DND-41 (cell line): Measurements from ENCODE around the gene ALG8.
A peak's percentile ranks its signal among the peaks of the same experiment; 100 is the strongest.

ENCODE experiments used
- ATAC-seq: fragments of 200-7000 bp; cut with Tn5 transposase; 3 replicates; pipeline ENCODE4 v1.9.1; 2021; ENCODE audit warnings: low read depth; ENCODE audit not compliant: insufficient read depth
- DNase-seq: peaks from one replicate; pipeline ENCODE4 v3.0.0-alpha.2; 2020
- H2AFZ ChIP-seq: 2 replicates; pipeline ENCODE4 v1.6.0; 2012; ENCODE audit warnings: low read depth, low read length
- H3K27ac ChIP-seq: 2 replicates; pipeline ENCODE4 v1.5.1; 2012; ENCODE audit warnings: low read length, inconsistent platforms
- H3K27me3 ChIP-seq: fragments of 200-600 bp; sonication (generic); 2 replicates; pipeline ENCODE4 v1.6.0; 2012; ENCODE audit warnings: low read length, mild to moderate bottlenecking, inconsistent platforms; ENCODE audit not compliant: insufficient read depth, poor library complexity
- H3K36me3 ChIP-seq: 2 replicates; pipeline ENCODE4 v1.5.1; 2012; ENCODE audit warnings: low read length, inconsistent platforms; ENCODE audit not compliant: insufficient read depth
- H3K4me1 ChIP-seq: 2 replicates; pipeline ENCODE4 v1.5.1; 2012; ENCODE audit warnings: mild to moderate bottlenecking, low read length; ENCODE audit not compliant: insufficient read depth
- H3K4me2 ChIP-seq: 2 replicates; pipeline ENCODE4 v1.6.0; 2012; ENCODE audit warnings: mild to moderate bottlenecking, moderate library complexity, low read length, inconsistent platforms; ENCODE audit not compliant: insufficient read depth
- H3K4me3 ChIP-seq, 2 experiments: fragments of 200-600 bp in 1 of 2; shearing (Covaris generic) in 1 of 2; 2 replicates each; pipeline ENCODE4 v1.5.1; 2012 to 2016; ENCODE audit warnings: inconsistent platforms in 2 of 2, low read length in 2 of 2, mild to moderate bottlenecking in 2 of 2, low read depth in 1 of 2, moderate library complexity in 1 of 2
- H3K79me2 ChIP-seq: 2 replicates; pipeline ENCODE4 v1.6.0; 2012; ENCODE audit warnings: low read length, inconsistent platforms; ENCODE audit not compliant: insufficient read depth
- H3K9ac ChIP-seq: 2 replicates; pipeline ENCODE4 v1.6.0; 2012; ENCODE audit warnings: low read depth, mild to moderate bottlenecking, inconsistent platforms, low read length, moderate library complexity
- H3K9me3 ChIP-seq: 2 replicates; pipeline ENCODE4 v1.5.1; 2012; ENCODE audit warnings: low read length, moderate library complexity, mild to moderate bottlenecking, inconsistent platforms; ENCODE audit not compliant: insufficient read depth, severe bottlenecking
- H4K20me1 ChIP-seq: 2 replicates; pipeline ENCODE4 v1.6.0; 2012; ENCODE audit warnings: low read length; ENCODE audit not compliant: insufficient read depth
- EZH2 ChIP-seq: IDR thresholded peaks from 3 replicates; pipeline ENCODE4 v1.6.1; 2012; ENCODE audit warnings: borderline replicate concordance, low read depth, mild to moderate bottlenecking, moderate library complexity, low read length, inconsistent platforms; ENCODE audit not compliant: severe bottlenecking
- TF ChIP-seq, protein P1 (sequence below): IDR thresholded peaks from 2 replicates; pipeline ENCODE4 v1.5.1; 2012; ENCODE audit warnings: borderline replicate concordance, low read length, moderate library complexity, mild to moderate bottlenecking; ENCODE audit not compliant: poor library complexity, severe bottlenecking; ENCODE audit errors: extremely low read depth

ALG8 gene

DNA sequence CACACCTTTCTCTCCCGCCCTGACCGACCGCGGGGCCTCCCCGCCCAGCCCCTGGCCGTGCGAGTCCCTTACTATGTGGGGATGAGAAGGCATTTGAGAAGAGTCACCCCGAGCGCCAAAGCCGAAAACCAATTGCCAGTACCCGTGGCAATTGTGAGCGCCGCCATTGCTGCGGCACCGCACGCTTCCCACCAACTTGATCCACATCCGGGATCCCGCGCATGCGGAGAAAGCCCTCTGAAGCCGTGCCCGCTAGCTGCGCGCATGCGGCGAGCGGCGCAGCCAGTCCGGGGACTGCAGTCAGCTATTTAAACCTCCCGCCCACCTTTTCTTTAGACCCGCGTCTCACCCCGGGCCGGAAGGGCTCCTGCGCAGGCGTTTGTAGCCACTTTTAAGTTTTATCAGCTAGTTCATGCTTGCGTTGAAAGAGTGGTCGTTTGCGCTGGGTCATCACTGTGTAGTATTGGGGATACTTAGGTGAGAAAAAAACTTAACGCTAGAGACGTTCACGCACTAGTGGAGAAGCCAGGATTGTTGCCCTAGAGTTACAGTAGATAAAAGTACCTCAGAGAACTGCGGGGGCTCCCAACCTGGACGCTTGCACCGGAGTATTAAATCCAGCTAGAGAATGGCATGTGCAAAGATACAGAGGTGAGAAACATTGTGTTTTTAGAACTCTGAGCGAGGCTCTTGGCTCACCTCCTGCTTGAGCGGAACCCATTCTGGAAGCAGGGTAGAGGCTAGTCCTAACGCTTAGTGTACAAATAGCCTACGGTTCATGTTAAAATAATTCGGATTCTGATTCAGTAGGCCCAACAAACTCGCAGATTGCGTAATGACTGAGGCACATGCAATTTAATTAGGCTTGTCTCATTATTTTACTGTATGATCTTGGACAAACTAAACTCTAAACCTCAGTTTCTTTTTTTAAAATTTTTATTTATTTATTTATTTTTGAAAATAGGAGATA lies at the start of gene ALG8:
Gene ALG8 (minus strand): TSS at position 205 of the 970 bp plus-strand sequence. CDS start 38 bp downstream, at position 167.
- H3K4me2 ChIP-seq = peak within 1 kb of the TSS; percentile 74
- no peaks in the 10 kb centered on the region for H3K27me3 ChIP-seq
- H2AFZ ChIP-seq = peak within 1 kb of the TSS; percentile 91
- peak within 1 kb of the TSS; percentile 66 to 79 for H3K4me3 ChIP-seq
- H3K9me3 ChIP-seq = no peaks in the 10 kb centered on the region
- peaks cover 64% of the 10 kb centered on the region for H3K79me2 ChIP-seq
- peak within 1 kb of the TSS; percentile 93 for H3K27ac ChIP-seq
- H3K4me1 ChIP-seq = peaks cover 37% of the 10 kb centered on the region
- peak within 1 kb of the TSS; percentile 83 for H3K9ac ChIP-seq
- DNase-seq (peak; percentile 98), ATAC-seq (peak; percentile 94)
- peaks cover 32% of the 10 kb centered on the region for H3K36me3 ChIP-seq
- H4K20me1 ChIP-seq = no peaks in the 10 kb centered on the region
- TF ChIP-seq EZH2 = no peak
- TF ChIP-seq, protein P1, sequence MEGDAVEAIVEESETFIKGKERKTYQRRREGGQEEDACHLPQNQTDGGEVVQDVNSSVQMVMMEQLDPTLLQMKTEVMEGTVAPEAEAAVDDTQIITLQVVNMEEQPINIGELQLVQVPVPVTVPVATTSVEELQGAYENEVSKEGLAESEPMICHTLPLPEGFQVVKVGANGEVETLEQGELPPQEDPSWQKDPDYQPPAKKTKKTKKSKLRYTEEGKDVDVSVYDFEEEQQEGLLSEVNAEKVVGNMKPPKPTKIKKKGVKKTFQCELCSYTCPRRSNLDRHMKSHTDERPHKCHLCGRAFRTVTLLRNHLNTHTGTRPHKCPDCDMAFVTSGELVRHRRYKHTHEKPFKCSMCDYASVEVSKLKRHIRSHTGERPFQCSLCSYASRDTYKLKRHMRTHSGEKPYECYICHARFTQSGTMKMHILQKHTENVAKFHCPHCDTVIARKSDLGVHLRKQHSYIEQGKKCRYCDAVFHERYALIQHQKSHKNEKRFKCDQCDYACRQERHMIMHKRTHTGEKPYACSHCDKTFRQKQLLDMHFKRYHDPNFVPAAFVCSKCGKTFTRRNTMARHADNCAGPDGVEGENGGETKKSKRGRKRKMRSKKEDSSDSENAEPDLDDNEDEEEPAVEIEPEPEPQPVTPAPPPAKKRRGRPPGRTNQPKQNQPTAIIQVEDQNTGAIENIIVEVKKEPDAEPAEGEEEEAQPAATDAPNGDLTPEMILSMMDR = no peak

DNA sequence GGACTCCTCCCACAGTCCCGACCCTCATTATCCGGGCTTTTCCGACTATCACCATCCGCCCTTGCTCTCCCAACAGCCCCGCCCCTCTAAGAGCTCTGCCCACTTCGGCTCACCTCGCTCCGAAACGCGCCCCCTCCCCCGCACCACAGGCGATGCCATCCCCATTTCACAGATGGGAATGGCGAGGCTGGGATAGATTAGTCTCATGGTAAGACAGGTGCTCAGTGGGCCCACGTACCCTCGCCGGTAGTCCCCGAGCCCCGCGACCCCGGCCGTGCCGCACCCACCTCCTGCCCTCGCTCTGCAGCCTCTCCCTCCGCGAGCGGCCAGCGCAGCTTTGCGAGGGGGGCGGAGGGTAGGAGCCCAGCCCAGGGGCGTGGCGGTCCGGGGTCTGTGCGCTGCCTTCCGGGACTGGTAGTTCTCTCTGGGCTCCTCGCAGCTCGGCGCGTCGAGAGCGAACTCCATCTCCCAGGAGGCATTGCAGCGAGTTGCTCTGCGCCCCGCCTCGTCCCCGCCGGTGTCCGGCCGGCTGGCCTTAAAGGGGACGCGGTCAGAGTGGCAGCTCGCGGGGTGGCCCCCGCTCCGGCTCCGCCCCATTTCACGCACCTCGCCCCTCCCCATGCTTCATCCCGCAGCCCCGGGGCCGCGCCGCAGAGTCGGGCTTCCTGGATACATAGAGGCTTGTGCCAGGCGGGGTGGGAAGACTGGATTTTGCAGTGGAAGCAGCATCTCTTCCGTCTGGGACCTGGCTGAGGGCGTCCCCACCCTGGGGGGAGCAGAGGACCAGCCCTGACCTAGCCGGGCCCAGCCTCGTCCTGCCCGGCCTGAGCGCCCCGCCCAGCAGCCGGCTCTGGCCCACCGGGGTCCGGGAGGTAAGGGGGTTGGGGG lies 49.1 kb upstream of the ALG8 start, which contains the start of the genes KCTD21 and USP35:
Gene KCTD21 (minus strand): TSS at position 341 of the 888 bp plus-strand sequence. CDS start 14,072 bp downstream, outside the sequence.
Gene USP35 (plus strand): TSS at position 634 of the 888 bp plus-strand sequence. CDS start 7,327 bp downstream, outside the sequence.
- H3K4me1 ChIP-seq = peaks cover 50% of the 10 kb centered on the region
- 0 out of 2 replicates have a peak, but pooled peaks cover 4% of the 10 kb centered on the region for H4K20me1 ChIP-seq
- peak within 1 kb of the TSS; percentile 53 to 94 for H3K4me3 ChIP-seq
- ATAC-seq (peak; percentile 97), DNase-seq (peak; percentile 94)
- H3K4me2 ChIP-seq = peak within 1 kb of the TSS; percentile 91
- H3K79me2 ChIP-seq = peaks cover 46% of the 10 kb centered on the region
- TF ChIP-seq, protein P1 = no peak
- no peak for TF ChIP-seq EZH2
- H3K27me3 ChIP-seq = no peaks in the 10 kb centered on the region
- H3K9ac ChIP-seq = peak within 1 kb of the TSS; percentile 87
- H3K27ac ChIP-seq = peak within 1 kb of the TSS; percentile 73
- H3K36me3 ChIP-seq = no peaks in the 10 kb centered on the region; the same call in 1 of the 2 replicates
- peak within 1 kb of the TSS; percentile 80 for H2AFZ ChIP-seq
- no peaks in the 10 kb centered on the region for H3K9me3 ChIP-seq

DNA sequence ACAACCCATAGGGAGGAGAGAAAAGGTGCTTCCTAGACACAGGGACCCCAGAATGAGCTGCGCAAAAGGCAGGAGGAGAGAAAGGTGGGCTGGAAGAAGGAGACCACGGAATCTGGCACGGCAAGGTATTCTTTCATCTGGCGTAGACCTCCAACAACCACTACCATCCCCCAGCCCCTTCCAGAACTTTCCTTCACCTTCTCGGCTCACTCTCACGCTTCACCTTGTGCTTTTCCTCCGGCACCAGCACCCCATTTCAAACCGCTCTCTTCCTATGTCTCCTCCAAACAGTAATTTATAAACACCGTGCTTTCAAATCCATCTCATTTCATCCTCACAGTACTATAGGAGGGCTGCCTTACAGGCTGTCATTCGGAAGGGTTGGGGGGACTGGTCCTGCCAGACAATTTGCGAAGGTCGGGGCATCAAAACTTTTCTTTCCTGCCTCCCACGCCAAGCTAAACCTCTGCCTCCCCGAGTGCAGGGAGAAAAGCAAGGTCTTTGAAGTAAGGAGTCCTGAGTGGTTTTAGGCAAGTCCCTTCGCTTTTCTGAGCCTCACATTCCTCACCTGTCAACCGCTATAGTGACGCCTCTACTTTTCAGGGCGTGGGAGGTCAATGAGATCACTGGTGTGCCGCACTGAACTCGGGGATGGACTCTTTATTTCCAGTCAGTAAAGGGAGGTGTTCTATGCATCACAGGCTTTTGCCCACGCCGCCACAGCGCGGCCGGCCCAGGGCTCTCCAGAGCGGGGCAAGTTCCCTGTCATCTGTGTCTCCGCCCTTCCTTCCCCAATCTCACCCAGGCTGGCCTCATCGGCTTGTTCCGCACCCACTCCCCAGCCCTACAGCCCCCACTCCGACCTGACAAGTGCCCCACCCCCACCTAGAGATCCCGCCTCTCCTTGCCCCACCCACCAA lies 48.2 kb upstream of the ALG8 start:
- Histone ChIP-seq H3K79me2 (peaks cover 44% of the 10 kb centered on the region), H3K36me3 (no peaks in the 10 kb centered on the region; the same call in 1 of the 2 replicates), H3K4me2 (peak overlapping the region; percentile 91), H3K9me3 (no peaks in the 10 kb centered on the region), H3K27ac (peak overlapping the region; percentile 73), H3K4me1 (peaks cover 46% of the 10 kb centered on the region), H4K20me1 (0 out of 2 replicates have a peak, but pooled peaks cover 4% of the 10 kb centered on the region), H2AFZ (peak overlapping the region; percentile 80), H3K4me3 (peak overlapping the region; percentile 53 to 94; a peak in 3 of 4 replicates), H3K27me3 (no peaks in the 10 kb centered on the region), H3K9ac (peak overlapping the region; percentile 87)
- DNase-seq = no peak
- no peak for ATAC-seq
- TF ChIP-seq EZH2 = no peak
- TF ChIP-seq, protein P1 = no peak
